Astrocyte (in vitro differentiated cells and primary cell): ENCODE measurements around the gene ME3. TPM values are rescaled to one million over a fixed set of nuclear protein-coding genes. Genes with fewer than 3 reads are reported as not detected.

Experiments used
- DNase-seq: peaks from one replicate; pipeline ENCODE4 v3.0.0-alpha.2; 2010; ENCODE audit warnings: low read depth
- FAIRE-seq: peaks from 2 replicates; lab custom pipeline; 2011; peaks lifted over from hg19 to GRCh38; lab: Jason Lieb, UNC
- H2AFZ ChIP-seq: 2 replicates; pipeline ENCODE4 v1.6.0; 2012; ENCODE audit warnings: low read depth, low read length, inconsistent platforms
- H3K27ac ChIP-seq: 2 replicates; pipeline ENCODE4 v1.5.1; 2011; ENCODE audit warnings: low read depth, low read length, inconsistent platforms
- H3K27me3 ChIP-seq: 2 replicates; pipeline ENCODE4 v1.6.0; 2011; ENCODE audit warnings: low read length, inconsistent platforms; ENCODE audit not compliant: insufficient read depth
- H3K36me3 ChIP-seq: 2 replicates; pipeline ENCODE4 v1.5.1; 2011; ENCODE audit warnings: low read length, inconsistent platforms; ENCODE audit not compliant: insufficient read depth
- H3K4me1 ChIP-seq: 2 replicates; pipeline ENCODE4 v1.5.1; 2011; ENCODE audit warnings: low read length, inconsistent platforms; ENCODE audit not compliant: insufficient read depth
- H3K4me2 ChIP-seq: 2 replicates; pipeline ENCODE4 v1.6.0; 2012; ENCODE audit warnings: low read length, inconsistent platforms
- H3K4me3 ChIP-seq: 2 replicates; pipeline ENCODE4 v1.5.1; 2011; ENCODE audit warnings: low read depth, mild to moderate bottlenecking, low read length, inconsistent platforms; ENCODE audit not compliant: insufficient read depth
- H3K79me2 ChIP-seq: 2 replicates; pipeline ENCODE4 v1.6.0; 2012; ENCODE audit warnings: mild to moderate bottlenecking, low read length, inconsistent platforms; ENCODE audit not compliant: insufficient read depth
- H3K9ac ChIP-seq: 2 replicates; pipeline ENCODE4 v1.6.0; 2012; ENCODE audit warnings: mild to moderate bottlenecking, low read length, inconsistent platforms
- H3K9me3 ChIP-seq: 2 replicates; pipeline ENCODE4 v1.5.1; 2012; ENCODE audit warnings: low read depth, mild to moderate bottlenecking, low read length, inconsistent platforms; ENCODE audit not compliant: insufficient read depth
- H4K20me1 ChIP-seq: 2 replicates; pipeline ENCODE4 v1.6.0; 2012; ENCODE audit warnings: low read length, inconsistent platforms; ENCODE audit not compliant: insufficient read depth
- H3K27ac Mint-ChIP-seq: one replicate; pipeline ENCODE4 v1.8.0; 2021; ENCODE audit warnings: mild to moderate bottlenecking, mixed read lengths; ENCODE audit not compliant: unreplicated experiment
- H3K27me3 Mint-ChIP-seq: one replicate; pipeline ENCODE4 v1.8.0; 2021; ENCODE audit warnings: low read depth, mixed read lengths; ENCODE audit not compliant: unreplicated experiment
- H3K36me3 Mint-ChIP-seq: one replicate; pipeline ENCODE4 v1.8.0; 2021; ENCODE audit warnings: low read depth, mixed read lengths; ENCODE audit not compliant: unreplicated experiment
- H3K4me1 Mint-ChIP-seq: one replicate; pipeline ENCODE4 v1.8.0; 2021; ENCODE audit warnings: low read depth, mixed read lengths; ENCODE audit not compliant: unreplicated experiment
- H3K4me3 Mint-ChIP-seq: one replicate; pipeline ENCODE4 v1.8.0; 2021; ENCODE audit warnings: mild to moderate bottlenecking, moderate library complexity, mixed read lengths; ENCODE audit not compliant: unreplicated experiment
- H3K9me3 Mint-ChIP-seq: one replicate; pipeline ENCODE4 v1.8.0; 2021; ENCODE audit warnings: mild to moderate bottlenecking, mixed read lengths; ENCODE audit not compliant: unreplicated experiment
- CTCF ChIP-seq: IDR thresholded peaks from 2 replicates; pipeline ENCODE4 v1.5.1; 2011; ENCODE audit warnings: low read depth, mild to moderate bottlenecking, inconsistent platforms, low read length, moderate library complexity; ENCODE audit not compliant: insufficient read depth
- EZH2 ChIP-seq: IDR thresholded peaks from 2 replicates; pipeline ENCODE4 v1.6.1; 2012; ENCODE audit warnings: mild to moderate bottlenecking, low read length, inconsistent platforms; ENCODE audit not compliant: insufficient read depth
- total RNA-seq: library from RNA; stranded (reverse); gene quantifications from 2 replicates; pipeline ENCODE4 v1.2.1, GENCODE V29; 2021

The ME3 gene
- total RNA-seq, 1 donor from 2014 or later: 28.6 TPM

GRCh38 chr11:86577644-86578636 is 94.5 kb downstream of the ME3 start:
- H3K4me2 ChIP-seq: peak overlapping the region; percentile 62
- no peaks in the 10 kb centered on the region for H3K79me2 ChIP-seq
- no peaks in the 10 kb centered on the region for H3K27me3 ChIP-seq
- H3K4me3 ChIP-seq: no peak overlapping the region
- Mint-ChIP-seq H3K9me3 (peaks cover 2% of the 10 kb centered on the region), H3K27ac (no peak overlapping the region), H3K27me3 (no peaks in the 10 kb centered on the region), H3K4me1 (peaks cover 31% of the 10 kb centered on the region), H3K36me3 (peaks cover 3% of the 10 kb centered on the region), H3K4me3 (no peak overlapping the region)
- H3K9me3 ChIP-seq: no peaks in the 10 kb centered on the region
- DNase-seq (peak; percentile 93), FAIRE-seq (peak; percentile 65)
- H3K4me1 ChIP-seq: peaks cover 41% of the 10 kb centered on the region
- peak overlapping the region; percentile 35 for H3K9ac ChIP-seq
- no peaks in the 10 kb centered on the region for H4K20me1 ChIP-seq
- no peaks in the 10 kb centered on the region for H3K36me3 ChIP-seq
- peak overlapping the region; percentile 81 for H3K27ac ChIP-seq
- TF ChIP-seq EZH2 (no peak), CTCF (no peak)
- peak overlapping the region; percentile 38 for H2AFZ ChIP-seq

DNA sequence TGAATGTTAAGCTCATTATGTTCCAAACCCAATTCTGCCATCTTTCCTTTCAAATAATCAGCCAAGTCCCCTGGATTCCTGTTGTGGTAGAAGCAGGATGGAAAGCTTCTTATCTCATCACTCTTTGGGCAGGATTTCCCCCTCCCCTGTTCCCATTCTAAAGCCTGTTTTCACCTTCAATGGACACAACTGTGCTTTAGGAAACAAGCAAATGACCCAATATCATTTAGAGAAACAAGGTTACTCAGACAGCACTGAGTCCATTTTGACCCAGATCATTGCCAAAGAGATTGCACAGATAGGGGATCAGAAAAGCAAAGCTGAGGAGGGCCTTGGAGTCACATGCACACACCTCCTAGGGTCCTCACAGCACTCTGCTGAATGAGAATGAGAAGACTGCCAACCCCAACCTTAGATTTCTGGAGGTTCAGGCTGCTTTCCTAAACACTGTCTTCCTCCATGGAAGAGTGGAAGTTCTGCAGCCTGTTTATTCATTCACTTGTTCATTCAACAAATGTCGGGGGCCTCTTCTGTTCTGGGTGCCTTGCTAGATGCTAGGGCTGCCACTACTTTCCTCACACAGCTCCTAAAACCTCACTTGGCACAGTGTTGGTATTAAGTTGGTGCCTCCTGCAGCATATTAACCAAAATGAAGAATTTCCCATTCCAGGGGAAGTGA is 95.3 kb downstream of the ME3 start:
- peaks cover 31% of the 10 kb centered on the region for H3K4me1 Mint-ChIP-seq
- H3K27ac ChIP-seq: peak overlapping the region; percentile 81
- no peak overlapping the region for H3K4me3 ChIP-seq
- H3K9me3 Mint-ChIP-seq: peaks cover 2% of the 10 kb centered on the region
- H3K36me3 ChIP-seq: no peaks in the 10 kb centered on the region
- H3K79me2 ChIP-seq: no peaks in the 10 kb centered on the region
- DNase-seq (no peak), FAIRE-seq (no peak)
- no peaks in the 10 kb centered on the region for H4K20me1 ChIP-seq
- no peak overlapping the region for H3K4me3 Mint-ChIP-seq
- no peaks in the 10 kb centered on the region for H3K27me3 ChIP-seq
- H3K9me3 ChIP-seq: no peaks in the 10 kb centered on the region
- H3K4me2 ChIP-seq: no peak overlapping the region
- H3K36me3 Mint-ChIP-seq: peaks cover 3% of the 10 kb centered on the region
- no peaks in the 10 kb centered on the region for H3K27me3 Mint-ChIP-seq
- TF ChIP-seq EZH2 (no peak), CTCF (no peak)
- H2AFZ ChIP-seq: no peak overlapping the region
- H3K27ac Mint-ChIP-seq: no peak overlapping the region
- peaks cover 41% of the 10 kb centered on the region for H3K4me1 ChIP-seq
- H3K9ac ChIP-seq: no peak overlapping the region
